GM20431 (cell line): ENCODE measurements around the gene TTI1.
"Not testable (repeated sequence)": the region's sequence is repeated elsewhere in the genome, so short reads cannot be mapped to it uniquely, and the experiment has no call there.

Source experiments
- in situ Hi-C: fragments of 300-500 bp; cut with MseI, MboI; formaldehyde crosslinking; loops from one replicate; pipeline ENCODE4 v1.15.0; 2020; ENCODE audit warnings: low sequenced_read_pairs; ENCODE audit not compliant: unreplicated experiment

The TTI1 gene

GRCh38 chr20:38021087-38021772 is 12.0 kb downstream of the TTI1 start:
- in situ Hi-C loops: no loop called here

GRCh38 chr20:38018385-38018784 is 14.9 kb downstream of the TTI1 start:
- in situ Hi-C loops: no loop called here

- in situ Hi-C loops: no loop called here
Observed at GRCh38 chr20:38017959-38018358, 15.3 kb downstream of the TTI1 start.

DNA sequence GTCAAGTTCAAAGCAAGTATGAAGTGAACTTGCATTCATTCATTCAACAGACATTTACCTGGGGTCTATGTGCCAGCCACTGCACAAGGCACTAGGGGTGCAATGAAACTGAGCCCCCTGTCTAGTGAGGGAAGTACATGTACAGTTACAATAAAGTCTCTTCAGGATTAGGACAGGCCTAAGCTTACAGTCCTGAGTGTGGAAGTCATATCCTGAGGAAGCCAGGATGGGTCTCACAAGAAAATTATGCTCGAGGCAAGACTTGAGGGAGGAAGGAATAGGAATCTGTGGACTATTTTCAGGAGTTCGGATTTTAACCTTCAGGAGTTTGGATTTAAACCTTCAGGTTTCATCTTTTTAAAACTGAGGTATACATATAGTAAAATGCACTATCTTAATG is 19.4 kb downstream of the TTI1 start:
- in situ Hi-C loops: no loop called here

DNA sequence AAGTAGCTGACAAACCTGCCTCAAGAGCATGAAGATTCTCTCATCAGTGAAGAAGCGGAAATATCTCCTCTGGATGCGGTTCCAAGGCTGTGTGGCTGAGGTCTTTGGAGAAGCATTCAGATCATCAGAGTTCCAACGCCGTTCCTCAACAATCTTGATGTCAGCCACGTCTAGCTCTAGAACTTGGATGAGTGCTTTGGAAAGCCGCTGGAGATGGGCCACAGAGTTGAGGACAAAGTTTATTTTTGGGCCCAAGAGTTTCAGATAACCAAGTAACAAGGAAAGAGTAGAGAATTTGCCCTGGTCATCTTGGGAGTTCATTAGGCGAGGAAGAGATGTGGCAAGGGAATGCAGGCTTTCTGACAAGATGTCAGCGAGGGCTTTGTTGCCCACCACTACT is 20.9 kb downstream of the TTI1 start:
- in situ Hi-C loops: no loop called here

DNA sequence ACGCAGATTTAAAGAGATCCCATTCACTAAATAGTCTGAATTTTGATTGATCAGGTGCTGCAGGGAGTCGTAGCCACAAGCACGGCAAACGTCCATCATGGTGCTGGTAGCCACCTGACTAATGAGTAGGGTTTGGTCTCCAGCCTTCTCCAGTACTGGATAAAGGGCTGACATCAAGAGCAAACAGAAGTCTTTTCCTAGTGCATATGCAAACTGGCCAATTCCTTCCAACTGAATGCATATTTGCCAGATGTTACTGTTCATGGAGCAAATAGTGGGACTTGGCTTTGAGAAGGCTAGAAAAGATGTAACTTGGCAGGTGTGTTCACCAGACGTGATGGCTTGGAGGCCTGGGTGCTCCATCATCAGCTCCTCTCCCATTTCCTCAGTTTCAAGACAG is 21.6 kb downstream of the TTI1 start:
- in situ Hi-C loops: no loop called here

DNA sequence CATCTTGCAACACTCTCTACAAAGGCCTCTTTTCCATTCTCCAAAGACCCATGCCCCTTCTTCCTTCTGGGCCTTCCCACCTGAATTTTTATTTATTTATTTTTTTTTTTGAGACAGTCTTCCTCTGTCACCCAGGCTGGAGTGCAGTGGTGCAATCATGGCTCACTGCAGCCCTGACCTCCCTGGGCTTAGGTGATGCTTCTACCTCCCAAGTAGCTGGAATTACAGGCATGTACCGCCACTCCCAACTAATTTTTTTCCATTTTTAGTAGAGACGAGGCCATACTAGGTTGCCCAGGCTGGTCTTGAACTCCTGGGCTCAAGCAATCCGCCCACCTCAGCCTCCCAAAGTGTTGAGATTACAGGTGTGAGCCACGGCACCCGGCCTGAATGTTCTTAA is 23.8 kb downstream of the TTI1 start:
- in situ Hi-C loops: not testable (repeated sequence)

GRCh38 chr20:38008233-38008944 is 24.9 kb downstream of the TTI1 start:
- in situ Hi-C loops: no loop called here

DNA sequence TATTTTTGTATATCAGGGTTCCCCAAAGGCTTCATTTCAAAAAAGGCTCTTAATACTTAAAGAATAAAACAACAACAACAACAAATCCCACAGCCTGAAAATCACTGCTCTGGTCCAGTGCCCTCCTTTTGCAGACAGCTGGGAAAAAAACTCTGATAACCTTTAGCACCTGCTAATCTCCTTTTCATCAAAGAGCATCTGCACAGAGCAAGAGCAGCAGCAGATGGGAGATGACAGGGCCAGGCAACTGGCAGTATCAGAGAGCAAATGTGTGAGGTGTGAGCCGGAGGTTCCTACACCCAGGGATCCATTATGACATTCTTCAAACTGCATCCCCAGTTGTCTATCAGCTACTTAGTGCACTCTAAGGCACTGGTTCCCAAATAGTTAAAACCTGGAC is 25.7 kb downstream of the TTI1 start:
- in situ Hi-C loops: no loop called here

GRCh38 chr20:38005903-38006302 is 27.4 kb downstream of the TTI1 start:
- in situ Hi-C loops: no loop called here

GRCh38 chr20:38004416-38004815 is 28.8 kb downstream of the TTI1 start:
- in situ Hi-C loops: no loop called here

DNA sequence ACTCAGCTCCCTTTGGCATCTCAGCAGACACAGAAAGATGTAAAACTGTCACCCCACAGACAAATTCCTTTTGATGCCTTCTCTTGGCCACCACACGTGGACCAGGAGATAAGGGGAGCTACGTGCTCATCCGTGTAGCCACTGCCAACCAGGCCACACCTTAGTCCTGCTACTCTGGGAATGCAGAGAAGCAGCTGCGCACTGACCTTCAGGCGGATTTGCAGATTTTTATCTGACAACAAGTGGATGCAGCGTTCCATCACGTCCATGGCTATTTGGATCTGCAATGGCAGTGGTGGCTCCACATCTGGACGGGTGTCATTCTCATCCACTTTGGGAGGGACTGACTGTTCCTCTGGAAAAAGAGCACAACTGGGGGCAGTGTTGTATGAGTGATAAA is 30.8 kb downstream of the TTI1 start:
- in situ Hi-C loops: no loop called here

DNA sequence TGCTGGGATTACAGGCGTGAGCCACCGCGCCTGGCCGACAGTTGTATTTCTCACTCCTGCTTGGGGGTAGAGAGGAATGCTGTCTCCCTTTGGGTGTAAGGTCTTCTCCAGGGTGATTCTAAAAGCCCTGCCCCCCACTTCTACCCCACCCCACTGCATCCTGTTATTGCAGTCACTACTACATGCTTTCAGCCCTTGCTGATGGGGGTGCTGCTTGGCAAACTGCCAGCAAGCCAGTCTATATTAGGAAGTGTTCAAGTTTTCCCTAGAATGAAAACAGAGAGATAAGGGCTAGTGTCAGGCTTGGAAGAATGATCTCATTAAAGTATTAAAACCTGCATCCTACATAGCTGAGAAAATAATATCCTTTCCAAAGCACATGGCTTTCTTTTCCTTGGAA is 31.3 kb downstream of the TTI1 start:
- in situ Hi-C loops: no loop called here

DNA sequence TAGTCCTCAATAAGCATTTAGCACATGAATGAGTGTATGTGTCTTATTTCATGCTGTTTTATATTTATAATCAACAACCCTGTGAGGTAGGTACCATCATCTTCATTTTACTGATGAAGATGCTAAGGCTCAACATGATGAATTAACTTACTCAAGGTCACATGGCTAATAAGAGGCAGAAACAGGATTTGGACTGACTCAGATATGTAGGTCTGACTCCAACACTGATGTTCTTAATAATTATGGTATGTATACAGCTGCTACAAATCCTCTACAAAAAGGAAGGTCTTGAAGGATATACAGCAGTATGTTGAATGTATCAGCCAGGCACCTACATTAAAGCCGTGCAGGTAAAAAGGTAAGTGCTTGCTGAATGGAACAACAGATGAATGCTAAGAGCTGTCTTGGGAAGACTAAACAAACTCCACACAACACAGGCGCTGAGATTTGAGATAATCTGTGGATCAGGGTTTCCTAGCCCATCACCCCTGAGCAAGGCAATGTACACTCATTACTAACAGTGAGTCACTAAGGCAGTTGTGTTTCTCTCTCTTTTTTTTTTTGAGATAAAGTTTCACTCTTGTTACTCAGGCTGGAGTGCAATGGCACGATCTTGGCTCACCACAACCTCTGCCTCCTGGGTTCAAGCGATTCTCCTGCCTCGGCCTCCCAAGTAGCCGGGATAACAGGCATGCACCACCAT is 31.9 kb downstream of the TTI1 start:
- in situ Hi-C loops: no loop called here

DNA sequence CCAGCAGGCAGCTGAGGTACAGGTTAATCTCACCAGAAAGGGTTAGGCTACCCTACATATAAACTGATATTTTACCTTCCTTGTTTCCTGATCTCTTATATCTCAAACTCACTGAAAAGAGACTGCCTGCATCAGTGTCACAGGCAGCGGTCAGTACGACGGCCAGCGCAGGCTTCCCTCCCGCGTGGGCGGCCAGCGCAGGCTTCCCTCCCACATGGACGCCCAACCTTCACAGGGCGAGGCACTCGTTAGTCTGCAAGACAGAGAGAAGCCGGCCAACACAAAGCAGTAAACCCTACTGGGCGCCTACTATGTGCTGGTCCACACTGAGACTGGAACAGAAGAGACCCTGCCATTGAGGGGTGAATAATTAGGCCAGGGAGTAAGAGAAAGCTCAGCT is 33.0 kb downstream of the TTI1 start:
- in situ Hi-C loops: no loop called here

GRCh38 chr20:37999526-38000263 is 33.6 kb downstream of the TTI1 start:
- in situ Hi-C loops: loop anchor here (25.0 kb wide), 1 partner anchor 437 kb away; no protein-coding TSS in a partner anchor

DNA sequence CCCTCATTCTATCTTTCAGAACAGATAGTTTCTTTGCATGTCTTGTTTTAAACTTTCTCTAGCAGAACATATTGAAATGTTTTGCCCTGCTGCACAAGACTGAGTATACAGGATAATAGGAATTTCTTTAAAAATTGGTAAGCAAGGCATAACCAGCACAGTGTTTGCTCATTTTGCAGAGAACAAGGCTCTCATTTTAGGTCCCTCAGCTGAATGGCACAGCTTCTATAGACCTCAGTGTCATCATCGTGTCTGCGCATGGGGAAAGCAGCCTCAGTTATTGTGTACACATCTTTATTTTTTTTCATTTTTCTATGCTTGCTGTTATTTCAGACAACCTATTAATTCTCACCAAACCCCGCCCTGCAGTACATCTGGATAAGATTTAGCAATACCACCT is 35.7 kb downstream of the TTI1 start:
- in situ Hi-C loops: loop anchor here (25.0 kb wide), 1 partner anchor 435 kb away; no protein-coding TSS in a partner anchor

GRCh38 chr20:37995856-37996605 is 37.2 kb downstream of the TTI1 start:
- in situ Hi-C loops: loop anchor here (25.0 kb wide), 1 partner anchor 434 kb away; no protein-coding TSS in a partner anchor

- in situ Hi-C loops: loop anchor here (25.0 kb wide), 1 partner anchor 432 kb away; no protein-coding TSS in a partner anchor
Observed at GRCh38 chr20:37994512-37994911, 38.7 kb downstream of the TTI1 start.
